ENCODE results near the gene ASB10.

Gene ASB10

DNA sequence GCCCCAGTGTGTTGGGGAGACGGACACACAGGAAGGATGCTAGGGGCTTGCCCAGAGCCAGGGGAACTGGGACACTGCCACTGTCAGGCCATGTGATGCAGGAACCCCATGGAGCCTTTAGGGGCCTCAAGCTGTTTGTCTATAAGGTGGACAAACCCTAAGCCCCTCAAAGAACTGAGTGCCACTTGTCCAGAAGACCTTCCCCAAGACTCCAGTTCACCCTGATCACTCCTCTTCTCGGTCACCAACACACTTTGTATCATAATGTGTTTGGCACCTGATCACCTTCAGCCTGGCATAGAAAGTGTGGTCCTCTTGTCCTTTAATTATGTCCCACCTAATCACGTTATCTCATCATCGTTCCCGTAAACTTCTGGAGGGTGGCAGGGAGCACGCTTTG, 22.5 kb upstream of the ASB10 start:
- DNase-seq, result no peak

- no peak for DNase-seq
These were observed 21.3 kb upstream of the ASB10 start for GRCh38 chr7:151208253-151208862.

- DNase-seq, result no peak
These were observed 20.8 kb upstream of the ASB10 start for GRCh38 chr7:151207804-151208203.

GRCh38 chr7:151207315-151207714, 20.3 kb upstream of the ASB10 start:
- no peak for DNase-seq

GRCh38 chr7:151206914-151207313, 19.9 kb upstream of the ASB10 start:
- peak; percentile 67 for DNase-seq

- DNase-seq, result no peak
These were observed 18.7 kb upstream of the ASB10 start for GRCh38 chr7:151205730-151206129.

GRCh38 chr7:151204383-151205032, 17.5 kb upstream of the ASB10 start:
- DNase-seq, result peak; percentile 13

DNA sequence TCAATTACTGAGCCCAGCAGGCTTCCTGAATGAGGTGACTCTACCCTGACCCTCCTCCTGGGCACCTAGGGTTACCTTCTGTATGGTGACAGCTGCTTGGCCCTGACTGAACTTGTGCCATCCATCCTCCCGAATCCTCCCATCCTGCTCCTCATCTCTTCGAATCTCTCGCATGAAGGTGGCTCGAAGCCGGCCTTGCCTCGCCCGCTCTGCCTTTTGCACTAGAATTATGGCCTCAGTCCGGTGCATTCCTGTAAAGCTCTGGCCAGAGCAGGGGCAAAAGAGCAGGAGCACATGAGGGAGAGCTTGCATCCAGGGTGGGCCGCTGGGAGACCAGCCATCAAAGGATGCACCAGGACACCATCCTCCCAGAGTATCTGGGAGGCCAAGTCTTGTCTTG, 15.8 kb upstream of the ASB10 start:
- no peak for DNase-seq

GRCh38 chr7:151201751-151202150, 14.7 kb upstream of the ASB10 start:
- DNase-seq, result no peak

DNA sequence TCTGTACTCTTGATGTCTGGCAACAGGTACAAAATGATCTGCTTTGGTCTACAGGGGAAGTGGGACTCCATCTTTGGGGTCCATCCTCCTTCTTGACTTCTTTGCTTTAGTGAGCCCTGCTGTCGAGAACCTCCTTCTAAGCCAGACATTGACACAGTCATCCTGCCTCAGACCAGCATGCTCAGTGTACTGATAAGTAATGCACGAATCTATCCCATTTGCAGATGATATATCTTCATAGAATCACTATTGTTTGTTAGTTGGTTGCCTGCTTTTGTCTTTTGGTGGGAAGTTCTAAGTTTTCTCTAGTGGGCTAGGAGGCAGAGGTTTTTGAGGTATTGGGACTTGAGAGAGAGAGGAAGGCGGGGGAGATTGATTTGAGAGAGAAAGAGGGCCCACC, 14.3 kb upstream of the ASB10 start:
- DNase-seq, result no peak

DNA sequence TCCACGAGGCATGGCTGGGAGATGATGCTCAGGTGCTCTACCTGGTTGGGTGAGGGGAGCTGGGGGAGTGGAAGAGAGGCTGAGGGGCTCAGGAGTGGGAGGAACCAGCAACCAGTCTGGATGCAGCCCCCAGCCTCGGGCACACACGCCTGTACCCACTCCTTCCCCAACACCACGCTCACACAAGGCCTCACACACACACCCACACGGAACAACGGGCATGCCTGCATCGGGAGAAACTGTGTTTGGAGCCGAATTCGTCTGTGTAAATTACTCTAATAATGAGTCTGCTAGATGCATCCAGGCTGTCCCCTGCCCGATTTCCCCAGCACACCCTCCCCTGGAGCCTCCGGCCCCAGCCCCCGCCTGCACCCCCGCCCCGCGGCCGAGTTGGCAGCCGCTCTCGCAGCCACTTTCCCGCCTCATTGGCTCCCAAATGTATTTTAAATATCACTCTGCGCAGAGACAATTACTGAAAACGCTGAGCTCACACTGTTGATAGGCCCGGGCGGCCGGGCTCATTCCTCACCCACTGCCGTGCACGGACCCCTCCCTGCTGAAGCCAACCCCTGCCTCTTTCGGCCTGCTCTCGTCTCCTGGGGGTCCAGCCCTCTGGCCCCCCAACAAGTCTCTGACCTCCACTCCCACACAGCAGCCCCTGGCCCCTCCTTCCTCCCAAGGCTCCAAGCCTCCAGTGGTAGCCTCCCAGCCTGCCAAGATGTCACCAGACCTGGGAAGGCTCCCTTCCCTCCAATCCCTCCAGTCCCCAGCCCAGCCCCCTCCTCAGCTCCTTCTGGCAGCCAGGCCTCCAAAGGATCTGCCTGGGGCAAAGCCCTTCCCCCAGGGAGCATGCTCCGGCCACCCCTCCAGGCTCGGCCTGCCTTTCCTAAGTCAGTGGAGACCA, 12.1 kb upstream of the ASB10 start:
- no peak for DNase-seq

DNA sequence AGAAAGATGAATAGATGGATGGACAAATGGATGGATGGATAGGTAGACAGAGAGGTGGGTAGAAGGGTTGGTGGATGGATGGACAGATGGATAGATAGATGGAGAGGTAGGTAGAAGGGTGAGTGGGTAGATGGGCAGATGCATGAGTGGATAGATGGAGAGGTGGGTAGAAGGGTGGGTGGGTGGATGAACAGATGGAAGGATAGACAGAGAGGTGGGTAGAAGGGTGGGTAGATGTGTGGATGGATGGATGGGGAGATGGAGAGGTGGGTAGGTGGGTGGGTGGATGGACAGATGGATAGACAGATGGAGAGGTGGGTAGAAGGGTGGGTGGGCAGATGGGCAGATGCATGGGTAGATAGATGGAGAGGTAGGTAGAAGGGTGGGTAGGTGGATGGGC, 10.9 kb upstream of the ASB10 start:
- no peak for DNase-seq

- peak; percentile 5 for DNase-seq
These were observed 8.8 kb upstream of the ASB10 start for GRCh38 chr7:151195616-151196450.

DNA sequence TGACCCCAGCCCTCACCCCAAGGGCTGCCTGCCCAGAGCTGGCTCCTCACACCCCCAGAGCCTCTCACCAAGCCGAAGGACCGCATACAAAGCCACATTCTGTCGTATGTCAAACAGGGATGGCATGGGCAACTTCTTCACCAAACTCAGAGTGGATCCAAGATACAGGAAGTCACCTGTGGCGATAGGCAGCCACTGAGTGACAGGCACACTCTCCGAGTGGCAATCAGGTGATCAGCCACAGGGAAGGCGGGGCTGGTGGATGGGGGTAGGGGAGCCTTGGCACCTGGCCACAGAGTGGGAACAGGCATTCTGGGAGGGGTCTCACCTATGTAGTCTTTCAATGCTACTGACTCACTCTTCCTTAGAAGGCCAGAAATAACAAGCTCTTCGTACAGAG, 7.1 kb upstream of the ASB10 start:
- DNase-seq, result no peak

DNA sequence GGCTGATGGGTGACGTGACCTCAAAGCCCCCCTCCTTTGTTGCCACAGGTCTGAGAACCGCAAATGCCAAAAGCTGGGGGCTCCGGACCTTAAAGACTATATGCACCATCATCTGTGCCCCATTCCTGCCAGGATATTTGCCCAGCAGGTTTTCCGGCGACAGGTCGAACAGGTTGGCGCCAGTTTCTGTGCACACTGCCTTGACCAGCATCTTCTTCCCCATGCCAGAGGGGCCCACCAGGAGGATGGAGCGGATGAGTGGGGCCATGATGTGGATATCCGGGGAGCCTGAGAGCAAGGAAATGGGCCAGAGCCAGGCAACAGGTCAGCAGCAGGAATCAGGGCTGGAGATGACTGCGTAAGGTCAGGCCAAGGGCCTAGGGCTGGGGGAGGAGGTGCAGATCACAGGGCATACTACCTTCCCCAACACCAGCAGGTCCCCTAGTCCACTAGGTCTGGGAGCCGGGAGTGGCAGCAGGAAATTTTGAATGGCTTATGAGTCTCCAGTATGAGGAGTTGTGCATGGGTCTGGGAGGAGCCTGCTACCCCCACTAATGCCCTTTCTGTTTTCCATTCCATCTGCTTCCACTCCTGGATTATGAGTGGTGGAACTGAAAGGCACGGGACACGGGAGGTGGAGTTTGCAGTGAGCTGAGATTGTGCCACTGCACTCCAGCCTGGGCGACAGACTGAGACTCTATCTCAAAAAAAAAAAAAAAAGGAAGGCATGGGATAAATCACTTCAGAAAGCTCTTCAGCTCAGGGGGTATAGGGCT, 6.3 kb upstream of the ASB10 start:
- DNase-seq, result no peak

GRCh38 chr7:151192002-151192539, 5.0 kb upstream of the ASB10 start:
- no peak for DNase-seq

GRCh38 chr7:151191544-151191943, 4.5 kb upstream of the ASB10 start:
- no peak for DNase-seq

DNA sequence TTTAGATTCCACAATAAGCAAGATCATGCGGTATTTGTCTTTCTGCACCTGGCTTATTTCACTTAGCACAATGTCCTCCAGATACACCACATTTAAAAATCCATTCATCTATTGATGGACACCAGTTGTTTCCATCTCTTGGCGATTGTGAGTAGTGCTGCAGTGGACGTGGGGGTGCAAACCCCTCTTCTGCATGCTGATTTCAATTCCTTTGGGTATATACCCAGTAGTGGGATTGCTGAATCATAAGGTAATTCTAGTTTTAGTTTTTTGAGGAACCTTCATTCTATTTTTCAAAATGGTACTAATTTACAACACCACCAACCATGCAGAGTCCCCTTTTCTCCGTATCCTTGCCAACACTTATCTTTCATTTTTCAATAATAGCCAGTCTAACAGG, 2.0 kb upstream of the ASB10 start:
- DNase-seq, result no peak

- DNase-seq, result no peak
These were observed 1.1 kb upstream of the ASB10 start for GRCh38 chr7:151188252-151188542.

GRCh38 chr7:151187409-151188251, 580 bp upstream of the ASB10 start:
- no peak for DNase-seq
